GM21619 (cell line): ENCODE measurements around the gene NFATC4.
A peak's percentile ranks its signal among the peaks of the same experiment; 100 is the strongest.
"Not testable (repeated sequence)": the region's sequence is repeated elsewhere in the genome, so short reads cannot be mapped to it uniquely, and the experiment has no call there.

Experiments used
- ATAC-seq: cut with Tn5 transposase; IDR thresholded peaks from one replicate; pipeline ENCODE4 v1.9.1; 2021; ENCODE audit not compliant: unreplicated experiment

NFATC4 gene

DNA sequence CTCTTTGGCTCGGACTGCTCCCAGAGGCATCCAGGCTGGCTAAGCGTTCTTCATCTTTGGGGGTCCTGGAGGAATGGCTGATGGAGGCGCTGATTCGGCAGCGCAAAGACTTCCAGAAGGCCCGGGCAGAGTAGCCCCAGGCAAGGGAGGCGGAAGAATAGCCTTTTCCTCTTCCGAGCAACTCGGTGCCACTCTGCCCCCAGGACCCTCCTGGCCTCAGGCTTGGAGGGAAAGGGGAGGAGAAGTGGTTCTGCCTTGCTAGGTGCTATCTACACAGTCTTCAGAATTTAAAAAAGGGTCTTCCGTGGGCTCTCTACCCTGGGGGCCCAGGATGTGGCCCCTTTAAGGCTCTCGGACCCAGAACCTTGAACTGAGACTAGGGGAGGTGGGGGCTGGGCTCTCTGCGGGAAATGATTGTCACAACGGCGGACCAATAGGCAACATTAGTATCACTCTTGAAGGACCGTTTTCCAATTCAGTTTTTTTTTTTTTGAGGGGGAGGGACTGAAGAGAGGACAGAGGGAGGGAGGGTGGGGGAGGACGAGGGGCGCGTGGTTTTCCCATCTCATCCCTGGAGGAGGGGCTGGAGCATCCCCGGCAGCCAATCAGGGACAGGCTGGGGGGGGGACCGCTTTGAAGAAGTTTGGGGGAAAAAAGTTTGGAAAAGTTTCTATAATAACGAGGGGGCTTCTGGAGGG is at the start of gene NFATC4:
Gene NFATC4, plus strand, starts transcription at position 671 of the 698 bp plus-strand sequence. CDS start 157 bp downstream, outside the sequence.
- no peak for ATAC-seq

DNA sequence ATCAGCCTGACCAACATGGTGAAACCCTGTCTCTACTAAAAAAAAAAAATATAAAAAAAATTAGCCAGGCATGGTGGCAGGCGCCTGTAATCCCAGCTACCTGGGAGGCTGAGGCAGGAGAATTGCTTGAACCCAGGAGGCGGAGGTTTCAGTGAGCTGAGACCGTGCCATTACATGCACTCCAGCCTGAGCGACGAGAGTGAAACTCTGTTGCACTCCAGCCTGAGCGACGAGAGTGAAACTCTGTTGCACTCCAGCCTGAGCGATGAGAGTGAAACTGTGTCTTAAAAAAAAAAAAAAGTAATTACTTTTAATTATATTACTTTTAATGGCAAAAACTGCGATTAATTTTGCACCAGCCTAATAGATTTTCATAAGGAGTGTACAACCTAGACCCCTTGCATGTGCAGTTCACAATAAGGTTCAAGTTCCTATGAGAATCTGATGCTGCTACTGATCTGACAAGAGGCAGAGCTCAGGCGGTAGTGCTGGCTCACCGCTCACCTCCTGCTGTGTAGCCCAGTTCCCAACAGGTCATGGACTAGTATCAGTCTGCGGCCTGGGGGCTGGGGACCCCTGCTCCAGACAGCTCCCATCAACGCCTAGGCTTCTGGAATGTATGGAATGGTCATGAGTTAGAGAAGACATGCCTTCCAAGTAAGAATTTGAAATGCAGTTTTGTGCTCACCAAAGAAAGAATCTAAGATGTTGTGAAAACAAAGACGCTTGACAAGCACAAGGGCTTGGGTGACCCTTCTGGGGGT is 46.6 kb upstream of the NFATC4 start:
- ATAC-seq = no peak

DNA sequence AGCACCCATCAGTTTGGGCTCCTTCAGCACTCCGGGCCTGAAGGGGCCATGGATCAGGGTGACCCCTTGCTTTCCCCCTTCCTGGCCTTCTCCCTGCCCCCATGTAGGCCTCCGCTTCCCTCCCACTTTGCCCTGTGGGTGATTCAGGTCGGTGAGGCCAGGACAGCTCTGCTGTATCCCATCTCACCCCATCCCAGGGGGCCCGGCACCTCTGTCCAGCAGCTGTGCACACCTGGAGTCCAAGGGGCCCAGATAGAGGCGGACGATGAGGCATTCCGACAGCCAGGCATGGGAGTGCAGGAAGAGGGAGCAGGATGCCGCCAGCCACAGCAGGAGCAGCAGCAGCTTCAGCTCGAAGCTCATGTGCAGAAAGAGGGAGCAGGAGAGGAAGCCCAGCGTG is 45.3 kb upstream of the NFATC4 start:
- no peak for ATAC-seq

DNA sequence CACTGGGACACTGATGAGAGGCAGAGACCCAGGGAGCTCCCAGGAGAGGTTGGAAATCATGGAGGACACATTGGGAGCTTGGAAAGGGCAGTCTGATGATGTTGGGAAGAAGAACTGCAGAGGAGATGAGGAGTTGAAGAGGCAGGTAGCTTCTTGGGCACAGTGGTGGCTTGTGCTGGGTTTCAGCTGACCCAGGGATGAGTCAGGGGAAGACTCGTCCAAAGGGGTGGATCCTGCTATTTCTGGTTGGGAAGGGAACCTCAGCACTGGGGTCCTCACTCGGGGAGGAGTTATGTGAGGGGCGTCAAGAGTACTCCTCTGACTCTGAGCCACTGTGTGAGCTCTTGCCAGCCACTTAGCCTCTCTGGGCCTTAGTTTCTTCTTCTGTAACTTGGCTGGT is 44.6 kb upstream of the NFATC4 start:
- no peak for ATAC-seq

DNA sequence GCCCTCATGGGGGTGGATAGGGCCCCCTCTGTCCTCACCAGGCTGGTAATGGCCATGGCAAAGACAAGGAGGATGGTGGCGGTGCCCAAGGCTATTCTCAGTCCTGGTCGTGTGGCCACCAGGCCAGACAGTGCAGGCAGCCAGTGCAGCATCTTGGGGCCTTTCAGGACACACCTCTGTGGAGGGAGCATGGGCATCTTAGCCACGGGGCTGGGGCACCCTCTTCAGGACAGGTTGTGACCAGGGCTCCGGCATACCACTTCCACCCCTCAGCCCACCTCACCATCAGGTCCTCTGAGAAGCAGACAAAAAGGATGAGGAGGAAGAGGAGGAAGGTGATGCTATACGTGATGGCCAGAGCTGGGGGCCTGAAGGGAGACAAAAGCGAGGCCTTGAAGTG is 44.0 kb upstream of the NFATC4 start:
- no peak for ATAC-seq

DNA sequence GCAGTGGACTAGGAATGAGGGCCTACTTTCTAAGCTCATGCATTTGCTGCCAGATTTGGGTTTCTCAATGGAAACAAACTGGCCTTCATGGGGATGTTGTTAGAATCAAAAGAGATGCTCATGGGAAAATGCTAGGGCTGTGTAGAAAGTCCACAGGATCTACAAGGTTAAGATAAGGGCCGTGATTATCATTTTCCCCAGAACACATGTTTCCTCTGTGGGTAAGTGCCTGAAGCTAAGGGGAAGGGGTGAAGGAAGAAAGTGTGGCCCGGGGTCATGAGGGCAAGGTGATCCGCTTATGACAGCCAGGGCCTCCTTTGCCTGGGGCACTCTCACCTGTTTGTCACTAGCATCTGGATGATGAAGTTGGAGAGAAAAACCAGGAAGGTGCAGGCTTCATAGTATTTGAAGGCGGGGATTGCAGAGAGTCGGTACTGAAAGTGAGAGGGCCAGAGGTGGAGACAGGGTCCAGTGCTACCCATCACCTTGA is 42.9 kb upstream of the NFATC4 start:
- ATAC-seq = no peak

DNA sequence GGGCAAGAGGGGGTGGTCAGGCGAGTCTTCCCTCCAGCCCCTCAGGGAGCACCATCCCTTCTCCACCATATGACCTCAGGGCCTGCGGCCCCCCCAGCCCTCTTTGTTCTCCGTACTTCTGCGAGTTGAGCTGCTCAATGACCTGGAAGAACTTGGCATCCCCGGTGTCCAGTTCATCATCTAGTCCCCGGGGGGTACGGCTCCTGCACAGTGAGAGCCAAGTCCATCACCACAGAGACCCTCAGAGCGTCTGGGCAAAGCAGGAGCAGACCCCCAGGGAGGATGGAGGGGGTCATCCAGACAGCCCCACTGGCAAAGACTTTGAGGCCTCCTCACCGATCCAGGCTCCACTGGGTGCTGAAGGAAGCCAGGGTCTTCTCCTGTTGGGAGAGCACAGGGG is 42.0 kb upstream of the NFATC4 start:
- ATAC-seq = no peak

DNA sequence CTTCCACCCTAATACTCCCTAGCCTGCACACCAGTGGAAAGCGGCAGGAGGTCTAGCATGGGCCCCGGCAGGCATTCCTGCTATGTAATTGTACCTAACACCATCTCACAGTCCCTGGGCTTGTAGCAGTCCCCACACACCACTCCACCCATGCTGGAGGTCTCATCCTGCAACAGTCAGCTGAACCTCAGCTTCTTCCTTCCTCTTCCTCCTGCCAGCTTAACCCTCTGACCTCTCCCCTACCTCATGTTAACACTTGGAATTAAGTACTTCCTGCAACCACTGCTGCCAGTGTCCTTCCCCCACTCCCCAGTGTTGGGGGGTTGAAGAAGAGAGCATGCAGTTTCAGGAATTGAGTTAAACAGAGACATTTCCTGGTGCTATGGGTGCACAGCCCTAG is 40.7 kb upstream of the NFATC4 start:
- ATAC-seq = no peak

DNA sequence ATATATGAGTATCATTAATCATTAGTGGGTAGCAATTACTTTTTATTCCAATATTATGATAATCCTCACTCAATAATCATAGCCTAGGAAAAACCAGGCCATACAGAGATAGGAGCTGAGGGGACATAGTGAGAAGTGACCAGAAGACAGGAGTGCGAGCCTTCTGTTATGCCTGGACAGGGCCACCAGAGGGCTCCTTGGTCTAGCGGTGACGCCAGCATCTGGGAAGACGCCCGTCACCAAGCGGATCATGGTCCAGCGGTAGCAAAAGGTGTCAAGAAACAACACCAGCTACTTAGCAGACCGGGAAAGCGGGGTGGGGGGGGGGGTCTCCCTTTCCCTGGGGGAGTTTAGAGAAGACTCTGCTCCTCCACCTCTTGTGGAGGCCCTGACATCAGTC is 40.1 kb upstream of the NFATC4 start:
- ATAC-seq = not testable (repeated sequence)

DNA sequence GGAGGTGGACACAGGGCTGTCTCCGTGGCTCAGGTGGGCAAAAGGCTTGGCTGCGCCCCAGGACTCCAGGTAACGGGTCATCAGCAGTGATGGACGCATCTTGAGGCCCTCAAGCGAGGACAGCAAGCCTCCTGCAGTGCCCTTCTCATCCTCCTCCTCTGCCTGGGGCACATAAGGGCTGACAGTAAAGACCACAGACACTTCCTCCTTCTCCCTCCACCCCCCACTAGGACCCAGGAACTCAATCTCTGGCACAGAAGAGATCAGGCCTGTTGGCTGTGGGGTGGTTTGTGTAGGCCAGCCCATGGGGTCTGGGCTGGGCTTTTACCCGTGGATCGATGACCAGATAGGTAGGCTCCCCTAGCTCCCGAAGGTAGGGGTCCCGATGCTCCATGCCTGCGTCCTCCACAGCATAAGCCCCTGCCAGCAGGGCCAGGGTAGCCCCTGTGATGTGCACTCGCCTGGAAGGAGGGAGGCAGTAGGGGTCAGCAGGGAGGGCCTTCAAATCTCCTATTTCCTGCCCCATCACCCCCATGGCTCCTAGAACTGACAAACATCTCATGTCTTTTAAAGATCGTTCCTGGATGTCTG is 38.8 kb upstream of the NFATC4 start:
- ATAC-seq = no peak

DNA sequence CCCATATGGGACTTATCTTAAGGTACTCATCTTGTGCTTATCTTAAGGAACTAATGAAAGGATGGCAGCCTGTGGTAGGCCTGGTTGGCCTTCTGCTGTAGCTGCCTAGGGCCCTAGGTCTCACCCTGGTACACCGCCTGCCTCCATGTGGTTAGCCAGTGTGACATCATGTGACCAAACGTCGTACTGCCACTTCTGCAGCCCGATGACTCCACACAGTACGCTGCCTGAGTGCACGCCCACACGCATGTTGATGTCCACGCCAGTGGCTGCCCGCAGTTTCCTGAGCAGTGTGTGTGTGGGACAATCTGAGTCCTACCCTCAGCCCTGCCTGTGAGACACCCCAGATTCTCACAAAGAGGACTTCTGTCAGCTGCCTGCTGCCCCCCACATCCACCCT is 38.2 kb upstream of the NFATC4 start:
- no peak for ATAC-seq

DNA sequence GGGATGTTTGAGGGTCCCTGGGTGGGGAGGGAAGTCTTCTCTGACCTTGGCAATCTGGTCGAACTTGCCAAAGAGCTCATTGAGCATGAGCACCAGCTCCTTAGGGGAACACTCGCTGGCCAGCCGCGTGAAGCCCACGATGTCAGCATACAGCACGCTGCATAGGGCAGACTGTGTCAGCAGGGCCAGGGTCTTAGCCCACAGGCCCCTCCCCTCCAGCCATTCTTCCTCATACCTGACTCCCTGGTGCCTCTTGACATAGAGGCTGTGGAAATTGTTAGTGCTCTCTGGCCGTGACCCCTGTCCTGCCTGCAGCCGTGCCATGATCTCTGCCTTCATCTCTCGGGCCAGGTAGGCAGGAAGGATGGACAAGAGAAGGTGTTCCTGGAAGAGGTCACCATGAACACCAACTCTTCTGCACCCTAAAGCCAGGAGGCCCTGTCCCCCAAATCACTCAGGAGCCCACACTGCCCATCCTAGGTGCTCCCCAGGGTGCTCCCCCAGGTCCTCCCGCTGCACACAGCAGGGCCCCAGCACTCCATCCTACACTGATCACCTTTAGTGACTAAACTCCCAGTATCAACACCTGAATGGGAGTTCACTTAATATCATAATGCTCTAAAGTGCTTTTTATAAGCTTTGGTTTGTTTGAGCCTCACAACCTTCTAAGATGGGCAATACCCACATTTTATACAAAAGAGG is 36.9 kb upstream of the NFATC4 start:
- ATAC-seq = no peak

DNA sequence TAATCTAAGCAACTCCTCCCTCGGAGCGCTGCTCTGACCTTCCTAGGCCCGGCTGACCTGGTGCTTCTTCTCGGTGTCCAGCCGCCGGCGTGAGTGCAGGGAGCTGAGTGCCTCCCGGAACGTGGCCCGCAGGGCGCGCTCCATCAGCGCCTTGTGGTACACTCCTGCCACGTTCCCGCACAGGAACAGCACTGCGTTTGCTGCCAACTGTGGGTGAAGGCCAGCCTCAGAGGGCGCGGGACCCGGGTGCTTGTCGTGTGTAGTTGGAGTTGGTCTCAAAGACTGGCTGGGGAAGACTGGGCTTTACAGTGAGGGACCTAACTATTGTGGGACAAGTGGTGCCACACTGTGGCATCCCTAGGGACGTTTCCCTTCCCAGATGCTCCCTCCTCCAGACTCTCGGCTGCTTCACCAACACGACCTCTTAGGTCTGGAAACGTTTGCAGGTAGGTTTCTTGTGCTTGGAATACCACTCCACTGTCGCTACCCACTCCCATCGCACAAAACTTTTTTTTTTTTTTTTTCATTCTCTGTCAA is 36.2 kb upstream of the NFATC4 start:
- ATAC-seq = no peak

DNA sequence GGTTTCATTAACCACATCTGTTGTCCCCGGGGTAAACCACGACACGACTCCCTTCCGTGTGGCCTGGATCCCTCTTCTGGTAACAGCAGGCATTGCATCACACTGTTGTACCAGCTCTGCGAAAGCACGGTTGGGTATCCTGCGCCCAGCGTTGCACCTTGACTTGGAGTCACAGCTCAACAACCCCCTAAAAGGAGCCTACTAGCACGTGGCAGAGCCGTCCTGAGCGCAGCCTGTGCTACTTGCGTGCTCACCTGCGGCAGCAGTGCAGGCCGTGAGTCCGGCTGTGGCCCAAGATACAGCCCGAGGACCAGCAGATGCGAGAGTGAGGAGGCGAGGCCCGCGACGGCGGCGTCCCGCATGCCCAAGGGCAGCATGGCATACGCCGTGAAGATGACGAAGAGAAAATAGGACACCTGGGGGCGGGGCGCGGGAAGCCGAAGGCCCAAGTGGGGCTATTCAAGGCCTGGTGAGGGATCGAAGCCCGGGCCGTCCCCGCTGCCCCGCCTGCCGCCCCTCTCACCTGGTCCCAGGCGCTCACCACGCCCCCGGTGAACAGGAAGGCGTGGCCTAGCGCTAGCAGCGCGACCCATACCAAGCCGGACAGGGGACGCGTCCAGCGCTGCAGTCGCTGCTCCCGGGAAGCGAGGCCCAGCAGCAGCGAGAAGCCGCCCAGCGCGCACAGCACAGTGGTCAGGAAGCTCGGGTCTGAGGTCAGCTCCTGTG is 35.6 kb upstream of the NFATC4 start:
- ATAC-seq = peak; percentile 86

DNA sequence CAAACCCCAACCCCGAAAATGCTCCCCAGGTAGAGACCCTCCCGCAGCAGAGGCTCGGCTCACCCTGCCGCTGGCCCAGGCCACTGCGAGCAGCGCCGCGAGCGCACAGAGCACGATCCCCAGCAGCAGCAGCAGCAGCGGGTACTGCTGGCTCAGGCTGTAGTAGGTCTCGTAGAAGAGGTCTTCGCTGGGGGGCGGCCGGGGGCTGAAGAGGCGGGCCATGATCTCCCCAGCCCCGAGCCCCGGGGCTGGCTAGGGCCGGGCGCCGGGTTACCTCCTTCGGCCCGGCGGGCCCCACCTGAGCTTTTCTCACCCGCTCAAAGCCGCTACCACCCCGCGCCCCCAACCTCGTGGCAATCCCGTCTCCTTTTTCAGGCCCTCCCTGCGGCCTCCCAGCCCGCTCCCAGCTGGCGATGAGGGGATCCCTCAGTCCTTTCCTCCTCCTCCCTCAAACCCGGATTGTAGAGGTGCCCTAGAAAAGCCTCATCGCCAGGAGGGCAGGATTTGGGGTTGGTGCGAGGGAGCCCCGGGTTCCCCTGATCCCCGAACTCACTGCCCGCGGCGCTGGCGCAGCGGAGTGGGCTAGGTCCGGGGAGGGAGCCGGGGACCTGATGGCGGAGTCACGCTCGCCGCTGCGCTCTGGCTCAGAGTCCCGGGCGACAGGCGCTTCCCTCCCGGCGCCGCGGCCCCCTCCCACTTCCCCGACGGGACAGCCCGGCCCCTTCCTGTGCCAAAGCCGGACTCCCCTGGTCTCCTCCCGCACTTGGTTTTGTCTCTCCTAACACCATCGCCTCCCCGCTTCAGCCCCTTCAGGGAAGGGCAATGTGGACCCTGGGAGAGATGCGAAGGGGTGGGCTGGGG is 33.3 kb upstream of the NFATC4 start, which contains the start of gene ADCY4:
Gene ADCY4, minus strand, starts transcription at position 641 of the 861 bp plus-strand sequence. Its CDS starts 419 bp downstream, at position 222.
- no peak for ATAC-seq

DNA sequence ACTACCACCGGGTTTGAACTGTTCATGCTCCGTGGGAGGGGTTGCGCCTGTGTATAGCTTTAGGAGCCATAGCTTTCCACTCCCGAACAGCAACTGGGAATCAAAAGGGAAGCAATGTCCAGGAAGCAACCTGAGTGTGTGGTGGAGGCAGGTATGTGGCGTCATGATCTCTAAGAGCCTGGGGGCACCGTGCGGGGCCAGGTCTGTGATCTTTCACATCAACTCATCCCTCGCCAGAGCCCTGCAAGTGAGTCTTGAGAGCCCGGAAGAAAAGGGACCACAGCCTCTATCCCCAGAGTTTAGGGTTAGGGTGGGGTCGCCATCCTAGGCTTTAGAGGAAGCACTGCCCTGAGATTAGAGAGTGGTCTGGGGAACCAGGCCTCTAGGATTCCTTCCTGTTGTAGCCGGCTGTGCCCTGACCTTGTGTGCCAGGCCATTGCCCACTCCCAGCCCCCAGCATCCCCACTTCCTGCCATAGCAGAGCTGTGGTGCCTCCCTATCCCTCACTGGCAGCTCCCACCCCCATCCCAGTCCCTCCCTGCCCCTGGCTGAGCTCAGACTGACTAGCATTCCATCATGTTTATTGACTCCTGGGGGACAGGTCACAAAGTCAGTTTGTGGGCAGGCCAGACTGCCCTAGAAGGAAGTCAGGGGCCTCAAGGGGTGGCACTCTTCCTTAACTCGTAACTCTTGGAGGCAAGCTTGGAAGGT is 32.4 kb upstream of the NFATC4 start:
- ATAC-seq = no peak

DNA sequence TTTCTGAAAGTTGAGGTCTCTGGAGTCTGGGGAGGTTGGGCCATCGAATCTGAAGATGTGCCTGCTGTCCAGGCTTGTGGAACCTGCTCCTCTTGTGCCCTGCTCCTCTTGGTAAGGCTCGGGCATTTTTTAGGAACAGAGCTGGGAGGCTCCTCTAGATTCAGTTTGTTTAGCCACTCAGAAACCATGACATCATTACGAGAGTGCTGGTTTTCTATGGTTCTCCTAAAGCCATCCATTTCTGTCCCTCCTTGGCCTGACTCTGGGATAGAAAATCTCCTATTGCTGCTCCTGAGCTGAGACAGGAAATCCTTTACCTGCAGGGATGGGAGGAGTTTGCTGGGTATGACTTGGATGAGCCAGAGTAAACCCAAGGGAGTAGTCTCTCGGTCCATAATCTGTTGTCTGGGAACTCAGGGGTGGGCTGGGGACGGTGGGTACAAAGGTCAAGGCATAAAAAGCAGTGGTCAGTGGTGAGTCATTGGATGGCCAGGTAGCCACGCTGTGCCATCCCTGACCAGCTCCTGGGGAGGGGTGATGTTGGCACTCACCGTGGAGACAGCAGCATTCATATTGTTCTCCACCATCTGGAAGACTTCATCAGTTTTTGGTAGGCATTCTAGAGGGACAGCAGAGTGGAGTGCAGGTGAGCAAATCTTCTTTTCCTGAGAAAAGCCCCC is 30.7 kb upstream of the NFATC4 start:
- ATAC-seq = no peak

DNA sequence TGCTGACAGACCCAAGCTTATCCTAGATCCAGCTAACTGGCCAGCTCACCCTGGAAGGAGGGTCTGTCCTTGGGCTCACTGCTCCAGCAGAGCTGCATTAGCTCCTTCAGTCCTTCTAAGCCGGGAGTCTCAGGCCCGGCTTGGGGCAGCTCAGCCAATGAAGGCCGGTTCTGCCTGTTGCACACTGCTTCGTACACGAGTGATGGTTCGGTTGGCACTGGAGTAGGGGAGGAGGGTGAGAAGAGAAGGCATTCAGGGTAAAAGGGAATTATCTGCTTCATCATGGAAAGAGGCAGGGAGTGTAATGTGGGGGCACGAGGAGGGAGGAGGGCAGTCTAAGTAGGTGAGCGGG is 30.2 kb upstream of the NFATC4 start:
- no peak for ATAC-seq
